Ishikawa (cell line): Measurements from ENCODE around the gene CADM2.

Experiments used
- CEBPB ChIP-seq: IDR thresholded peaks from 2 replicates; pipeline ENCODE4 v1.6.1; 2012
- CREB1 ChIP-seq: IDR thresholded peaks from 2 replicates; pipeline ENCODE4 v1.6.1; 2012; ENCODE audit warnings: low read depth
- EGR1 ChIP-seq: IDR thresholded peaks from 2 replicates; pipeline ENCODE4 v1.6.1; 2012
- EP300 ChIP-seq: IDR thresholded peaks from 2 replicates; pipeline ENCODE4 v1.6.1; 2012; ENCODE audit warnings: borderline replicate concordance
- FOXM1 ChIP-seq: IDR thresholded peaks from 2 replicates; pipeline ENCODE4 v1.6.1; 2012; ENCODE audit warnings: low read depth, borderline replicate concordance
- MAX ChIP-seq: IDR thresholded peaks from 2 replicates; pipeline ENCODE4 v1.6.1; 2012
- NFIC ChIP-seq: IDR thresholded peaks from 2 replicates; pipeline ENCODE4 v1.6.1; 2012
- RAD21 ChIP-seq: IDR thresholded peaks from 2 replicates; pipeline ENCODE4 v1.6.1; 2012; ENCODE audit warnings: low read depth
- REST ChIP-seq: IDR thresholded peaks from 2 replicates; pipeline ENCODE4 v1.6.1; 2012; ENCODE audit warnings: low read depth, mild to moderate bottlenecking
- TAF1 ChIP-seq: IDR thresholded peaks from 2 replicates; pipeline ENCODE4 v1.6.1; 2012; ENCODE audit warnings: low read depth, mild to moderate bottlenecking
- TCF12 ChIP-seq: IDR thresholded peaks from 2 replicates; pipeline ENCODE4 v1.6.1; 2012; ENCODE audit warnings: low read depth
- TEAD4 ChIP-seq: IDR thresholded peaks from 2 replicates; pipeline ENCODE4 v1.6.1; 2012
- USF1 ChIP-seq: IDR thresholded peaks from 2 replicates; pipeline ENCODE4 v1.6.1; 2012
- YY1 ChIP-seq: IDR thresholded peaks from 2 replicates; pipeline ENCODE4 v1.6.1; 2012; ENCODE audit warnings: low read depth
- ZBTB7A ChIP-seq: IDR thresholded peaks from 2 replicates; pipeline ENCODE4 v1.6.1; 2012; ENCODE audit warnings: low read depth

The CADM2 gene

GRCh38 chr3:85397434-85397833 lies 438.6 kb downstream of the CADM2 start:
- TF ChIP-seq YY1 (no peak), MAX (no peak), CEBPB (no peak), FOXM1 (no peak), USF1 (no peak), NFIC (no peak), REST (no peak), EGR1 (no peak), CREB1 (no peak), TEAD4 (no peak), ZBTB7A (no peak), RAD21 (no peak), TAF1 (no peak), TCF12 (no peak), EP300 (no peak)

GRCh38 chr3:85426121-85426520 lies 467.3 kb downstream of the CADM2 start:
- TF ChIP-seq ZBTB7A (no peak), MAX (no peak), CEBPB (no peak), TAF1 (no peak), TCF12 (no peak), EP300 (no peak), NFIC (no peak), FOXM1 (no peak), USF1 (no peak), YY1 (no peak), CREB1 (no peak)

GRCh38 chr3:85427467-85427866 lies 468.7 kb downstream of the CADM2 start:
- TF ChIP-seq RAD21, result no peak
- TF ChIP-seq NFIC, result no peak
- TF ChIP-seq CEBPB, result no peak
- no peak for TF ChIP-seq EGR1
- TF ChIP-seq TEAD4, result no peak
- no peak for TF ChIP-seq TAF1
- no peak for TF ChIP-seq REST
- no peak for TF ChIP-seq TCF12
- no peak for TF ChIP-seq CREB1
- TF ChIP-seq MAX, result no peak
- no peak for TF ChIP-seq EP300
- no peak for TF ChIP-seq FOXM1
- TF ChIP-seq USF1, result no peak
- no peak for TF ChIP-seq YY1
- TF ChIP-seq ZBTB7A, result no peak

GRCh38 chr3:85432081-85432480 lies 473.3 kb downstream of the CADM2 start:
- TF ChIP-seq EP300 (no peak), EGR1 (no peak), REST (no peak), NFIC (no peak), ZBTB7A (no peak), USF1 (no peak), TAF1 (no peak), TEAD4 (no peak), YY1 (no peak), RAD21 (no peak), FOXM1 (no peak), TCF12 (no peak), CREB1 (no peak), MAX (no peak), CEBPB (no peak)
